ENCODE measurements around the gene MGAT5B.
A peak's percentile ranks its signal among the peaks of the same experiment; 100 is the strongest.
"Not testable (repeated sequence)": the region's sequence is repeated elsewhere in the genome, so short reads cannot be mapped to it uniquely, and the experiment has no call there.

The MGAT5B gene

GRCh38 chr17:76949913-76950695, 81.9 kb downstream of the MGAT5B start:
- no peak for DNase-seq (ENCODE audit: low read depth)

- DNase-seq (ENCODE audit: low read depth), result no peak
Observed at GRCh38 chr17:76951375-76951905, 83.2 kb downstream of the MGAT5B start.

GRCh38 chr17:76952402-76952801, 84.2 kb downstream of the MGAT5B start:
- no peak for DNase-seq (ENCODE audit: low read depth)

- no peak for DNase-seq (ENCODE audit: low read depth)
Observed at GRCh38 chr17:76953066-76953465, 84.9 kb downstream of the MGAT5B start.

GRCh38 chr17:76953946-76954345, 85.7 kb downstream of the MGAT5B start:
- DNase-seq (ENCODE audit: low read depth), result no peak

GRCh38 chr17:76955191-76955590, 87.0 kb downstream of the MGAT5B start:
- no peak for DNase-seq (ENCODE audit: low read depth)

GRCh38 chr17:76956846-76957540, 88.8 kb downstream of the MGAT5B start:
- no peak for DNase-seq (ENCODE audit: low read depth)

- DNase-seq (ENCODE audit: low read depth), result no peak
Observed at GRCh38 chr17:76957678-76958464, 89.7 kb downstream of the MGAT5B start.

GRCh38 chr17:76958974-76959373, 90.8 kb downstream of the MGAT5B start:
- DNase-seq (ENCODE audit: low read depth), result no peak

GRCh38 chr17:76961869-76962268, 93.7 kb downstream of the MGAT5B start:
- no peak for DNase-seq (ENCODE audit: low read depth)

- DNase-seq (ENCODE audit: low read depth), result no peak
Observed at GRCh38 chr17:76962858-76963257, 94.7 kb downstream of the MGAT5B start.

- DNase-seq (ENCODE audit: low read depth), result no peak
Observed at GRCh38 chr17:76966016-76966415, 97.8 kb downstream of the MGAT5B start.

- DNase-seq (ENCODE audit: low read depth), result no peak
Observed at GRCh38 chr17:76966486-76967181, 98.4 kb downstream of the MGAT5B start.

GRCh38 chr17:76967762-76968161, 99.6 kb downstream of the MGAT5B start:
- no peak for DNase-seq (ENCODE audit: low read depth)

GRCh38 chr17:76968707-76969597, 100.7 kb downstream of the MGAT5B start:
- DNase-seq (ENCODE audit: low read depth), result peak; percentile 23

GRCh38 chr17:76969598-76970172, 101.5 kb downstream of the MGAT5B start:
- DNase-seq (ENCODE audit: low read depth), result no peak

- DNase-seq (ENCODE audit: low read depth), result not testable (repeated sequence)
Observed at GRCh38 chr17:76970228-76970627, 102.0 kb downstream of the MGAT5B start.

- DNase-seq (ENCODE audit: low read depth), result no peak
Observed at GRCh38 chr17:76972046-76972641, 103.9 kb downstream of the MGAT5B start.

- no peak for DNase-seq (ENCODE audit: low read depth)
Observed at GRCh38 chr17:76973040-76973439, 104.8 kb downstream of the MGAT5B start.

GRCh38 chr17:76974721-76975120, 106.5 kb downstream of the MGAT5B start:
- no peak for DNase-seq (ENCODE audit: low read depth)
